ENCODE measurements around the gene LIMS2. TPM values are rescaled to one million over a fixed set of nuclear protein-coding genes. Genes with fewer than 3 reads are reported as not detected.

Gene LIMS2
- total RNA-seq, 3 donors from 2014 or later, result 9.5 to 27.9 (median 19.4) TPM

DNA sequence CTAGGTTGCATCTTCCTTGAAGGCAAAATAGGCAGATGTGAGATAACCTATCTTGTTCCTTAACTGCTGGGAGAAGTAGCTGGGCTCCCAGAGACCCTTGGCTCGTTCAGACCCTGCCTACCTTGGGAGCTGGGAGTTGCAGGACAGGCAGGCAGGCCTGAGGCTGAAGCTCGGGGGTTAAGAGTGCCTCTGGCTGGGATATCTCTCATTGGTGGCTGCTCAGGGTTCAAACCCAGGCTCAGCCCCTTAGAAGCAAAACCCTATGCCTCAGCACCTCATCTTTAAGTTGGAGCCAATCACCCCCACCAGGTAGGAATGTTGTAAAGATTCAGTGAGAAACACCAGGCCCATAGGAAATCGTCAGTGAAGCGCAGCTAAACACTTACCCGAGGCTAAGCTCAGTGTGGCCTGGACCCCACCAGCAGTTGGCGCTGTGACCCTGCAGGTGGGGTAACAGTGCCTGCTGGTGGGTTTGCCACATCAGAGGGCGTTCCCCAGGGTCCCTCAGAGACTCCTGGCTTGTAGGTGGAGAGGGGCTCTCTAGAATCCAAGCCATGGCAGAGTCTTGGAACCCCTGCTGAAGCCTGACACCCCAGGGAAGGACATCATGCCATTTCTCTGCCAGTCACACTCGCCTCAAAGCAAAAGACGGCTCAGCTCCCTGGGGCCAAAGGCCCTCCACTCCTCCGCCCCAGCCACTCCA lies 84.0 kb downstream of the LIMS2 start:
- TF ChIP-seq POLR2AphosphoS5 (IDR thresholded peaks at IDR 0.05), result no peak
- no peak for TF ChIP-seq POLR2A (IDR thresholded peaks at IDR 0.05)
- TF ChIP-seq, protein P1, sequence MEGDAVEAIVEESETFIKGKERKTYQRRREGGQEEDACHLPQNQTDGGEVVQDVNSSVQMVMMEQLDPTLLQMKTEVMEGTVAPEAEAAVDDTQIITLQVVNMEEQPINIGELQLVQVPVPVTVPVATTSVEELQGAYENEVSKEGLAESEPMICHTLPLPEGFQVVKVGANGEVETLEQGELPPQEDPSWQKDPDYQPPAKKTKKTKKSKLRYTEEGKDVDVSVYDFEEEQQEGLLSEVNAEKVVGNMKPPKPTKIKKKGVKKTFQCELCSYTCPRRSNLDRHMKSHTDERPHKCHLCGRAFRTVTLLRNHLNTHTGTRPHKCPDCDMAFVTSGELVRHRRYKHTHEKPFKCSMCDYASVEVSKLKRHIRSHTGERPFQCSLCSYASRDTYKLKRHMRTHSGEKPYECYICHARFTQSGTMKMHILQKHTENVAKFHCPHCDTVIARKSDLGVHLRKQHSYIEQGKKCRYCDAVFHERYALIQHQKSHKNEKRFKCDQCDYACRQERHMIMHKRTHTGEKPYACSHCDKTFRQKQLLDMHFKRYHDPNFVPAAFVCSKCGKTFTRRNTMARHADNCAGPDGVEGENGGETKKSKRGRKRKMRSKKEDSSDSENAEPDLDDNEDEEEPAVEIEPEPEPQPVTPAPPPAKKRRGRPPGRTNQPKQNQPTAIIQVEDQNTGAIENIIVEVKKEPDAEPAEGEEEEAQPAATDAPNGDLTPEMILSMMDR (IDR thresholded peaks at IDR 0.05), result peak in 2 of 3 donors; percentile 13 to 24
- intact Hi-C loops (cut with DNase I; ENCODE audit: low total_unique reads), result no loop called here
- Histone ChIP-seq H3K27ac (no peak overlapping the region), H3K36me3 (no peaks in the 10 kb centered on the region), H3K9me3 (no peaks in the 10 kb centered on the region), H3K4me3 (no peak overlapping the region), H3K27me3 (no peaks in the 10 kb centered on the region), H3K4me1 (no peaks in the 10 kb centered on the region)
- DNase-seq (ENCODE audit: low spot score in 2 of 2), result no peak

DNA sequence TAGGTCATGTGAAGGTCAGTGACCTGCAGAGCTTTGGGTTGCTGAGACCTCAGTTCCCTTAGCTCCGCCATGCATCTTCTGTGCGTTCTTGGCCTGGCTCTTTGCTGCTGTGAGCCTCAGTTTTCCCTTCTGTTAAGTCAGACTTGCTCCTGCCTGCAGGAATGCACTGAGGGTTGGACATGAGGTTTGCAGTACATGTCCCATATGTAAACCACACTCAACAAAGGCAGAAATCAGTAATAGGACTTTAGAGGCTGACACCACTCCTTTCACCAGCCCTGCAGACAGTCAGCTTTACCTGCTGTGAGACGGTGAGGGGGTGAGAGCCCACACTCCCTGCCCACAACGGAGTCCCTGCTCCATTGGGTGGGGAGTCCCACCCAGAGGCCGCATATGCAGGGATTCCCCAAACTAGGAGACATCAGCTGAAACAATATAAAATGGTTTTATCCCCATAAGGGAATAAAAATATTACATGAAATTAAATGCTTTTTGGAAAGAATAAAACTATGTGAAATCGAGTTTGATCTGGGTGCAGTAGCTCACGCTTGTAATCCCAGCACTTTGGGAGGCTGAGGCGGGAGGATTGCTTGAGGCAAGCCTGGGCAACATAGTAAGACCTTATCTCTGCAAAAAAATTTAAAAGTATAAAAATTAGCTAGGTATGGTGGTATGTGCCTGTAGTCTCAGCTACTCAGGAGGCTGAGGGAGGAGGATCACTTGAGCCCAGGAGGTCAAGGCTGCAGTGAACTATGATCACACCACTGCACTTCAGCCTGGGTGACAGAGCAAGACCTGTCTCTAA lies 84.7 kb downstream of the LIMS2 start:
- H3K36me3 ChIP-seq, result no peaks in the 10 kb centered on the region
- no peaks in the 10 kb centered on the region for H3K9me3 ChIP-seq
- H3K4me1 ChIP-seq, result no peaks in the 10 kb centered on the region
- no peak overlapping the region for H3K4me3 ChIP-seq
- TF ChIP-seq POLR2AphosphoS5 (IDR thresholded peaks at IDR 0.05) (no peak), POLR2A (IDR thresholded peaks at IDR 0.05) (no peak)
- TF ChIP-seq, protein P1 (IDR thresholded peaks at IDR 0.05), result no peak
- no peak overlapping the region for H3K27ac ChIP-seq
- H3K27me3 ChIP-seq, result no peaks in the 10 kb centered on the region
- DNase-seq (ENCODE audit: low spot score in 2 of 2), result no peak
- intact Hi-C loops (cut with DNase I; ENCODE audit: low total_unique reads), result no loop called here

DNA sequence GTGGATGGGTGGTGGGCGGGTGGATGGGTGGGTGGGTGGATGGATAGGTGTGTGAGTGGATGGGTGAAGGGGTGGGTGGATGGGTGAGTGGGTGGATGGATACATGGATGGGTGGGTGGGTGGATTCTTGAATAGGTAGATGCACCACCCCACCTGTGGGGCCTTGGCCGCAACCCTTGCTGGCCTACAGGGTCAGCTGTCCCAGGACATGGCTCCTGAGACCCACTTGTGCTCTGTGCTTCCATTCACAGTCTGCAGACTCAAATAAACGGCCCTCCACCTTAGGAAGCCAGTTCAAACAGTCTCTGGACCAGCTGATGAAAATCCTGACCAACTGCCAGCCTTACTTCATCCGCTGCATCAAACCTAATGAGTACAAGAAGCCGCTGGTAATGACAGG lies 85.5 kb downstream of the LIMS2 start:
- intact Hi-C loops (cut with DNase I; ENCODE audit: low total_unique reads), result no loop called here
- DNase-seq (ENCODE audit: low spot score in 2 of 2), result no peak
- Histone ChIP-seq H3K4me3 (no peak overlapping the region), H3K27ac (no peak overlapping the region), H3K4me1 (no peaks in the 10 kb centered on the region), H3K36me3 (no peaks in the 10 kb centered on the region), H3K9me3 (no peaks in the 10 kb centered on the region), H3K27me3 (no peaks in the 10 kb centered on the region)
- no peak for TF ChIP-seq POLR2AphosphoS5 (IDR thresholded peaks at IDR 0.05)
- TF ChIP-seq POLR2A (IDR thresholded peaks at IDR 0.05), result no peak
- TF ChIP-seq, protein P1 (IDR thresholded peaks at IDR 0.05), result no peak

DNA sequence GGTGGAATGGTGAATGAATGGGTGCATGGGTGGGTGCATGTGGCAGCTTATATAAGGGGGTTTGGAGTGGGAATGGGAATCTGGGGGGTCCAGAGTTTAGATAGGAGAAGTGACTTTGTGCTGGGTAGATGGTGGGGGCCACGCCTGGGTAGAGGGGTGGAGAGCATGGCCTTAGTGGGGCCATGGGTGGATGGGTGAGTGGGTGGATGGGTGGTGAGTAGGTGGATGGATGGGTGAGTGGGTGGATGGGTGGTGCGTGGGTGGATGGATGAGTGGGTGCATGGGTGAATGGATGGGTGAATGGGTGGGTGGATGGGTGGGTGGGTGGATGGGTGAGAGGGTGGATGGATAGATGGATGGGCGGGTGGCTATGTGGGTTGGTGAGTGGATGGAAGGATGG lies 86.0 kb downstream of the LIMS2 start:
- Histone ChIP-seq H3K27ac (no peak overlapping the region), H3K4me3 (no peak overlapping the region), H3K36me3 (no peaks in the 10 kb centered on the region), H3K9me3 (no peaks in the 10 kb centered on the region), H3K27me3 (no peaks in the 10 kb centered on the region), H3K4me1 (no peaks in the 10 kb centered on the region)
- TF ChIP-seq, protein P1 (IDR thresholded peaks at IDR 0.05), result no peak
- TF ChIP-seq POLR2A (IDR thresholded peaks at IDR 0.05), result no peak
- TF ChIP-seq POLR2AphosphoS5 (IDR thresholded peaks at IDR 0.05), result no peak
- intact Hi-C loops (cut with DNase I; ENCODE audit: low total_unique reads), result no loop called here
- DNase-seq (ENCODE audit: low spot score in 2 of 2), result no peak

Other genes with a start within 250 kb of the LIMS2 start
- gene IWS1, start 149.0 kb downstream of the LIMS2 start, total RNA-seq, result 10 to 100 TPM; 24.0 to 51.8 (median 43.2) TPM
- gene MYO7B, start 139.8 kb downstream of the LIMS2 start, total RNA-seq, result 1 to 10 TPM in 1 of 3 donors, under 1 TPM in 1, not detected in 1; 0.32 to 2.3 TPM
- not detected for gene GPR17, start 29.4 kb downstream of the LIMS2 start, total RNA-seq
- gene SFT2D3, start 26.0 kb upstream of the LIMS2 start, total RNA-seq, result 10 to 100 TPM in 2 of 3 donors, 1 to 10 TPM in 1; 9.8 to 12.3 (median 10.9) TPM
- 10 to 100 TPM; 49.4 to 83.3 (median 50.1) TPM for gene WDR33, start 135.6 kb upstream of the LIMS2 start, total RNA-seq
- 10 to 100 TPM in 2 of 3 donors, 1 to 10 TPM in 1; 8.3 to 16.1 (median 12.0) TPM for gene POLR2D, start 182.6 kb upstream of the LIMS2 start, total RNA-seq
- gene AMMECR1L, start 210.4 kb upstream of the LIMS2 start, total RNA-seq, result 10 to 100 TPM; 14.4 to 16.4 (median 15.0) TPM

Measured in breast epithelium (tissue), 4 donors.